Smooth muscle cell (in vitro differentiated cells): ENCODE results near the gene INCENP. TPM values are rescaled to one million over a fixed set of nuclear protein-coding genes. Genes with fewer than 3 reads are reported as not detected.

ENCODE experiments used
- DNase-seq: peaks from one replicate; lab custom pipeline; 2025; ENCODE audit not compliant: unreplicated experiment; lab: John Stamatoyannopoulos, UW
- H2AFZ ChIP-seq: fragments of 200-600 bp; sonication (generic); 2 replicates; pipeline ENCODE4 v1.6.0; 2016; ENCODE audit warnings: antibody characterized with exemption, low read depth, mild to moderate bottlenecking
- H3F3A ChIP-seq: fragments of 200-600 bp; sonication (generic); 2 replicates; pipeline ENCODE4 v1.6.0; 2017; ENCODE audit warnings: antibody characterized with exemption, low read depth
- H3K27ac ChIP-seq: fragments of 200-600 bp; sonication (generic); 2 replicates; pipeline ENCODE4 v1.5.1; 2016; ENCODE audit warnings: low read depth, mild to moderate bottlenecking
- H3K27me3 ChIP-seq: fragments of 200-600 bp; sonication (generic); 2 replicates; pipeline ENCODE4 v1.6.1; 2016; ENCODE audit warnings: low read depth, mild to moderate bottlenecking
- H3K36me3 ChIP-seq: fragments of 200-600 bp; sonication (generic); 2 replicates; pipeline ENCODE4 v1.5.1; 2016; ENCODE audit warnings: low read depth
- H3K4me1 ChIP-seq: fragments of 200-600 bp; sonication (generic); 2 replicates; pipeline ENCODE4 v1.5.1; 2016; ENCODE audit warnings: low read depth
- H3K4me2 ChIP-seq: fragments of 200-600 bp; sonication (generic); 2 replicates; pipeline ENCODE4 v1.6.0; 2016; ENCODE audit warnings: mild to moderate bottlenecking
- H3K4me3 ChIP-seq: fragments of 200-600 bp; sonication (generic); 2 replicates; pipeline ENCODE4 v1.5.1; 2016; ENCODE audit warnings: mild to moderate bottlenecking
- H3K79me2 ChIP-seq: fragments of 200-600 bp; sonication (generic); 2 replicates; pipeline ENCODE4 v1.6.0; 2016; ENCODE audit warnings: low read depth, mild to moderate bottlenecking
- H3K9ac ChIP-seq: fragments of 200-600 bp; sonication (generic); 2 replicates; pipeline ENCODE4 v1.6.0; 2016; ENCODE audit warnings: low read depth
- H3K9me3 ChIP-seq: fragments of 200-600 bp; sonication (generic); replicated peaks from 2 replicates; pipeline ENCODE4 v1.5.1; 2016; ENCODE audit warnings: low read depth
- H4K20me1 ChIP-seq: fragments of 200-600 bp; sonication (generic); 2 replicates; pipeline ENCODE4 v1.6.0; 2016; ENCODE audit warnings: low read depth
- CTCF ChIP-seq: fragments of 200-600 bp; sonication (generic); IDR thresholded peaks from 2 replicates; pipeline ENCODE4 v1.5.1; 2017; ENCODE audit warnings: borderline replicate concordance, mild to moderate bottlenecking, antibody characterized with exemption; ENCODE audit not compliant: insufficient read depth, poor library complexity, severe bottlenecking
- WGBS: methylation state at CpG from one replicate; pipeline ENCODE4 v1.1.7; 2016; ENCODE audit warnings: low lambda C conversion rate; 5-methylcytosine and 5-hydroxymethylcytosine counted together
- polyA plus RNA-seq: library from polyadenylated mRNA; unstranded; fragments of >200 nt; fragmentation: Nextera tagmentation; extraction: Ambion mirVana; gene quantifications from 2 replicates; pipeline ENCODE4 v1.2.1, GENCODE V29; 2016
- total RNA-seq: library from RNA; depleted of rRNA; stranded (reverse); fragments of >200 nt; gene quantifications from 2 replicates; pipeline ENCODE4 v1.2.3, GENCODE V29; 2014

The INCENP gene
- total and polyA plus RNA-seq, 2 experiments from 2014 or later, result 2.3 to 25.7 TPM

- H3K4me2 ChIP-seq, result no peak overlapping the region
- peaks cover 14% of the 10 kb centered on the region for H4K20me1 ChIP-seq
- no peaks in the 10 kb centered on the region for H3K9me3 ChIP-seq
- H2AFZ ChIP-seq, result no peak overlapping the region
- TF ChIP-seq CTCF, result no peak
- no peaks in the 10 kb centered on the region for H3K36me3 ChIP-seq
- peaks cover 6% of the 10 kb centered on the region for H3K4me1 ChIP-seq
- peaks cover 66% of the 10 kb centered on the region for H3K79me2 ChIP-seq
- H3F3A ChIP-seq, result no peaks in the 10 kb centered on the region
- 97% methylated on average over 28 of the region's 28 CpGs for WGBS
- no peak overlapping the region for H3K27ac ChIP-seq
- H3K4me3 ChIP-seq, result no peak overlapping the region
- no peaks in the 10 kb centered on the region for H3K27me3 ChIP-seq
- DNase-seq, result no peak
- no peak overlapping the region for H3K9ac ChIP-seq
These were observed 5.9 kb downstream of the INCENP start for GRCh38 chr11:62129590-62130282.

GRCh38 chr11:62130283-62131169, 6.7 kb downstream of the INCENP start:
- TF ChIP-seq CTCF, result no peak
- Histone ChIP-seq H3K4me2 (no peak overlapping the region), H3K27me3 (no peaks in the 10 kb centered on the region), H3K79me2 (peaks cover 58% of the 10 kb centered on the region), H3K9me3 (no peaks in the 10 kb centered on the region), H3K4me3 (no peak overlapping the region), H4K20me1 (peaks cover 14% of the 10 kb centered on the region), H3K27ac (no peak overlapping the region), H3F3A (no peaks in the 10 kb centered on the region), H3K36me3 (no peaks in the 10 kb centered on the region), H3K9ac (no peak overlapping the region), H3K4me1 (no peaks in the 10 kb centered on the region), H2AFZ (no peak overlapping the region)
- WGBS, result 97% methylated on average over 34 of the region's 34 CpGs
- no peak for DNase-seq

DNA sequence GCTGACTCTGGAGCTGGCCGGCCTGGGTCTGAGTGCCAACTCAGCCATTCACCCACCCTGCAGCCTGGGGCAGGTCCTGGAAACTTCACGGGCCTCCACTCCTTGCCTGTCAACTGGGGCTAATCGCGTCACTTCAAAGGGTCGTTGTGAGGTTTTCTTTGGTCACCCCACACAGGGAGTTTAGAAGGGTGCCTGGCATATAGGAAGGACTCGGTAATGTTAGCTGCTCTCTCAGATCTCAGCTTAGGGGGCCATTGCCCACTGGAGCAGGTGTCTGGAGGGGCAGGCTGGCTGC, 7.3 kb downstream of the INCENP start:
- 96% methylated on average over 6 of the region's 6 CpGs for WGBS

More for the DNA sequence above, 7.3 kb downstream of the INCENP start:
- Histone ChIP-seq H2AFZ (no peak overlapping the region), H3K36me3 (no peaks in the 10 kb centered on the region), H3K27ac (no peak overlapping the region), H3F3A (no peaks in the 10 kb centered on the region), H4K20me1 (peaks cover 14% of the 10 kb centered on the region), H3K4me2 (no peak overlapping the region), H3K9ac (no peak overlapping the region), H3K79me2 (peaks cover 53% of the 10 kb centered on the region), H3K4me3 (no peak overlapping the region), H3K27me3 (no peaks in the 10 kb centered on the region), H3K9me3 (no peaks in the 10 kb centered on the region), H3K4me1 (no peaks in the 10 kb centered on the region)
- no peak for TF ChIP-seq CTCF
- DNase-seq, result no peak
